GM21381 (cell line): ENCODE data around the gene ZNF787.
A peak's percentile ranks its signal among the peaks of the same experiment; 100 is the strongest.

ENCODE experiments used
- ATAC-seq: cut with Tn5 transposase; IDR thresholded peaks from one replicate; pipeline ENCODE4 v1.9.1; 2021; ENCODE audit warnings: mild to moderate bottlenecking, moderate library complexity; ENCODE audit not compliant: unreplicated experiment

The ZNF787 gene

DNA sequence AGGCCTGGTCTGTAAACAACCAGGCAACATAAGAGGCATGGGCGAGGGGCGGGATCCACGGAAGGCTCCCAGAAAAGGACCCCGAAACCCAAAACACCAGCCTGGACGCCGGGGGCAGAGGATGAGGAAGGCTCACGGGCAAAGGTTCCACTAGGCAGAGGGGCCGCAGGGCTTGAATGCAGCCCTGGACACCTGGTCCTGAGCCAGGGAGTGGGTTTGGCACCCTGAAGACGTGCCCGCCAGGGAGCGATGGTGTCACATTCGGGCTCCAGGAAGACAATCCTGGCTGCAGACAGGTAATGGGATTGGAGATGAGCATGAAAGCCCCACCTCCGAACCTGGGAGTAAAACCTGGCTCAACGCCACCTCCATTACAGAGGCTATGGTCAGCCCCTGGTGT, 31.8 kb downstream of the ZNF787 start:
- ATAC-seq: no peak

DNA sequence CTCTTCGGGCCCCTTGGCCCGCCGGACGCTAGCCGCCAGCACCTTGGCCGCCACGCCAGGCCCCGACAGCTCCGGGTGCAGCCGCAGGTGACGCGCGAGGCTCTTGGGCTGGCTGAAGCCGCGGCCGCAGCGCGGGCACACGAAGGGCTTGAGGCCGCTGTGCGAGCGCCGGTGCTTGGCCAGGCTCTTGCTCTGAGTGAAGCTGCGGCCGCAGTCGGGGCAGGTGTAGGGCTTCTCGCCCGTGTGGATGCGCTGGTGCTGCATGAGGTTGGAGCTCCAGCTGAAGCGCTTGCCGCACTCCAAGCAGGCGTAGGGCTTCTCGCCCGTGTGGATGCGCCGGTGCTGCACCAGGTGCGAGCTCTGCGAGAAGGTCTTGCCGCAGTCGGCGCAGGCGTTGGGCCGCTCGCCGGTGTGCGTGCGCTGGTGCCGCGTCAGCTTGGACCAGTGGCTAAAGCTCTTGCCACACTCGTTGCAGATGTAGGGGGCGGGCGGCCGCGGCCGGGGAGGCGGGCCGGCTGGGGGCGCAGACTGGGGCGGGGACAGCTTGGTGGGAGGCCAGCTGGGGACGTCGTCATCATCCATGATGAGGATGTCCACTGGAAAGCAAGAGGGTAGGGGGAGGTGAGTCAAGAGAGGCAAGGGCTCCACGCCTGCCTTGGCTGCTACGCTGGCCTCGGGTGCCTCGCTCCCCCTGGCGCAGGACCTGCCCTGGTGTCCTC, 32.4 kb downstream of the ZNF787 start:
- ATAC-seq: no peak

DNA sequence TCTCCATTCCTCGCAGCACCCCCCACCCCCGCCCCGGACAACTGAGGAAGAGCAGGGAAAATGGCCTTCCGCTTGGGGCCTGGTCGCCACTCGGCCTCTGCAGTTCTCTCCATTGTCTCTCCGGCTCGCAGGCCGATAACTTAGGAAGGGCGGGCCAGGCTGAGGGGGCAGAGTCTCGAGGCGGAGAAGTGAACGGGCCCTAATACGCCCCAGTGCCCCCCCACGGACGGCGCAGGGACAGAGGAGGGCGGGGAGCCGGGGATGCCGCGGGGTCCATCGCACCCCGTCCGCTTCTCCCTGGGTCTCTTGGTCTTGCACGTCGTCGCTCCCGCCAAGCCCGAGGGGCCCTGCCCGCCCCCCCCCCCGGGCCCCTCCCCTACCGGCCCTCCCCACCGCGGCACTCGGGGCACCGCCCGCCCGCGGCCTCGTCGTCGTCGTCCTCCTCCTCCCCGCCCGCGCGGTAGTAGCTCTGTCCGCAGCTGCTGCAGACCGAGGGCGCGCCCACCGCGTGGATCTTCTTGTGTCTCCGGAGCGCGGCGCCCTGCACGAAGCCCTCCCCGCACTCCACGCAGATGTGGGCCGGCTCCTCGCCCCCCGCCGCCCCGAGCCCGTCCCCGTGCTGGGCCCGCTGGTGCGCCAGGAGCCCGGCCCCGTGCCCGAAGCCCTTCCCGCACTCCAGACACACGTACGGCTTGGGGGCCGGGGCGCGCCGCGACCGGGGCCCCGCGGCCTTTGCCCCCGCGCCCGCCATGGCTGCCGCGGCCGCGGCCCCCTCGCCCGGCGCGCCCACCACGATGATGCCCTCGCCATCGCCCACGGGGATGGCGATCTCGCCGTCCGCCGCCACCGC, 33.2 kb downstream of the ZNF787 start:
- ATAC-seq: no peak

DNA sequence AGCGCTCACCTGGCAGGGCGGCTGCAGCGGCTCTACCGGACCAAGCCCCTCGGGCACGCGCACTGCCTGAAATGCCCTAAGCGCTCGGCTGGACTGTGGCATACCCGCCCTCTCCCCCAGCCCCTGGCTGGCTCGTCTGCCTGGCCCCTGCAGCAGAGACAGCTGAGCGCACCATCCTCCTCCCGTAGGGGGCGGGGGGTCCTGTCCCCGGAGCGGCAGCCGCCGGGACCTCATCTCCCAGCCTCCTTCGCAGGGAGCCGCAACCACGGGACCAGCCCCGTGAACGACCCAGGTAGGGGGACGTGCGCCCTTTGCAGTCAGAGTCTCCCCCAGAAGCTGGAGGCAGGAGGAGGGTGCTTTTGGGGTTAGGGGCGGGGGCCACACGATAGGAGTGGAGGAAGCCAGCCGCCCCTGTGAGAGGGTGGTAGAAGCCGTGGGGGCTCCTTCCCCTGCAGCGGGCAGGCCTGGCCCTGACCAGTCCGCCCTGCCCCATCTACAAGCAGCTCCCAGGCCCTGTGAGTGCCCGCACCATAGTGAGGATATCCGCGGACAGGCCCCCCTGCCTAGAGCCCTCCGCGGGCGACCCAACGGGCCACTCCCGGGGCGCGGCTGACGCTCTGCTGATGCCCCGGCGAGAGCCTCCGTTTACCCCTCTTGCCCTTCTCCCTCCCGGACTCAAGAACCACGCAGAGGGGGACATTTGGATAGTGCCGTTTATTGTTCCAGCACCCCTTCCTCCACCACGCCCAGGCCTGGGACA, 34.2 kb downstream of the ZNF787 start:
- no peak for ATAC-seq

DNA sequence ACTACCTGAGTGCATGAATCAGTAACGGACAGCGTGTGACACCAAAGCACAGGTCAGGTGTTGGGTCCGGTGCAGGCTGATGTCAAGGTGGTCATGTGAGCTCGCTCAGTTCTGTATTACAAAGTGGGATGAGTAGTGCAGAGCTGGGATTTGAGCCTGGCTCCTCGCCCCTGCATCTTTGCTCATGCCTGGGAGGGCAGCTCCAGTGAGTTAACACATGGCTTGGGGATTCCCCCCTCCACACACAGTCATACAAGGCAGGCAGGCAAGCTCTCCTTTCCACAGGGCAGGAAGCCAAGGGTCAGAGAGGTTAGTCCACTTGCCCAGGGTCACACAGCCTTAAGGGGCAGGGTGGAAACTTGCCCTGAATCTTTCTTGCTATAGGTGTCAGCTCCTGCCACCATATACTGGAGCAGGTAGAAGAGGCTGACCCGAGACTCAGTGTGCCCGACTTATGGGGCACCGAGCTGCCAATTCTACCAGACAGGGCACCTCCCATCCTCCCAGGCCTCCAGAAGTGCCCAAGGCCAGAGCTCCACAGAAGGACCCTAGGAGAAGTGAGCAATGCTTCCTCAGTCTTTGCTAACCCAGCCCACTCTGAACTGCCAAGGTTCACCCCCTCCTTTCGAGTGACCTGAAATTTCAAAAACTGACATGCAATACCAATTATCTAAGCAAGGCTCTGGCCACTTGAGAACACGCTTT, 35.4 kb downstream of the ZNF787 start:
- no peak for ATAC-seq

DNA sequence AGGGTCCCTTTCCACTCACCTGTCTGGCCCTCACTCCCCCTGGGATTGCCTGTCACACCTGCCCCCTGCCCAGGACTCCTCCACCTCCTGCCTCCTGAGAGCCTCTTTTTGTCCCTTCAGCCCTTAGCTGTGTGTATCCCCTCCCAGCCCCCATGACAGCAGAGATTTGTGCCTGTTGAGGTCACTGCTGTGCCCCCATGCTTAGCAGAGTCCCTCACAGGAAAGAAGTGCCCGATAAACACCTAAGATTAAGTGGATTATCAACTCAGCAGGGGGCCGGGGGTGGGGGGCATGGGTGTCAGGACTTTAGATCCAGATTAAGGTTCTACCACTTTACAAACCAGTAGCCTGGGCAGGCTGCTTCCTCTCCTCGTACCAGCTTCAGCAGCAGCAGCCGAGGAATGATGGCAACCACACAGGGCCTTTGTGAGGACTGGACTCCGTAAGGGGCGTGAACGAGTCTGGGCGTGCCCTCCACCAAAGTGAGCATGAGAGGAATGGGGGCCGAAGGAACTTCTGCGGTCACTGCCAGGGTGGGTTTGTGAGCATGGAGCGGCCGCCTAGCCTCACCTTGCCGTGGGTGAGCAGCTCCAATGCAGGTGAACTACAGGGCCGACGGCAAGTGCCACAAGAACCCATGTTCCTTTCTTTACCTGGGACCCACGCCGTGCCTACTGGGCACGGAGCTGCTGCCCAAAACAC, 36.1 kb downstream of the ZNF787 start:
- ATAC-seq: no peak

DNA sequence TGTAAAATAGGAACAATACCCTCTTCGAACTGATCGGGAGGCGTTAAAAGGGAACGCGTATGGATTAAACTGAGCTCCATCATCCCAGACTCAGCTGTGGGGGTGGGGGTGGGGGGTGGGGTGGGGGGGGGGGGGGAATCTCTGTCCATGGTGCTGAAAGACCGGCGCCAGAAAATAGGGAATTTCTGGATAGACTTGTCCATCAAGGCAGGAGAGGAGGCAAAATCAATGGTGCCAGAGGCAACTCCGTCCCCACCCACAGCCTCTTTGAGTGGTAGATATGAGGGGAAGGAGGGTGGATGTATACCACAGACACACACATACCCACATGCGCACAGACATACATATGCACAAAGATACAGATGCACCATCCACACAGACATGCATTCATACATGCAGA, 37.4 kb downstream of the ZNF787 start:
- ATAC-seq: no peak

DNA sequence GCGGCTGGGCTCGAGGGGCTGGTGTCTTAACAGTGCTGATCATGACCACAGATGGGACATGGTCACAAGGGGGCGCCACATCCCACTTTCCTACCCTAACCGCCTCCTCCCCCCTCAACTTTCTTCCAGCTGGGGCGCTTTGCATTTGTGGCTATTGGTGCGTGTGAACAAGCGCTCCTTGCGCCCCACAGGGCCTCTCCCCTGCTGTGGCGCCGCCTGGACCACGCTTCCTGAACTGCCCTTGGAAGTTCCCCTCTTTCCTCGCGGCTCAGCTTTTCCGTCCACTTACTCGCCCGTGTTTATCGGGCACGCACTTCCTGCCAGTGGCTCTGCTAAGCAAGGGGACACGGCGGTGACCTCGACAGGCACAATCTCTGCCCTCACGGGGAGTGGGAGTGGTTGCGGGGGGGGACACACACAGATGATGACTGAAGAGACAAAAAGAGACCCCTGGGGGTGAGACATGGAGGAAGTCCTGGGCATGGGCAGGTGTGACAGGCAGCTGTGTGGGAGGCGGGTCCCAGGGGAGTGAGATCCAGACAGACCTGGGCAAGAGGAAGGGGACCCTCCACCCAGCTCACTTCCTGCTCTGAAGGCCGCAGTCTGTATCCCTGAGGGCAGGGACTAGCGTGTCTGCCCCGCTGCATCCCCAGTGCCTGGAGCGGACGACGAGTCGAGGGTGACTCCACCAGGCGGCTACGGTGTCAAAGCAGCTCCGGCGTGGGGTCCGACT, 40.3 kb downstream of the ZNF787 start:
- ATAC-seq: peak; percentile 69

DNA sequence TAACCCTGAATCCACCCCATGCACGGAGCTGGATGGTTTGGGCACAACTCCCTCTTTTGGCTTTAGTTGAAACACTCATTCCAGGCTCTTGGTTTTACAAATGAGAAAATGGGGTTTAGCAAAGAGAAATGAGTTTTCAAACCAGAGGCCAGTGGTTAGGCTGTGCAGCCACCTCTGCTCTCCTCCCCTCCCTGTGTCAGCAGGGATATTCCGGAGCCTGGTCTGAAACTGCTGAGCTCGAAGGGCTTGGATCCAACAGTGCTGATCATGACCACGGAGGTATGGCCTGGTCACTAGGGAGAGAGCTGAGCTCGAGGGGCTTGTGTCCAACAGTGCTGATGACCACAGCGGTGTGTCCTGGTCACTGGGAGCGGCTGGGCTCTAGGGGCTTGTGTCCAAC, 41.5 kb downstream of the ZNF787 start:
- no peak for ATAC-seq

DNA sequence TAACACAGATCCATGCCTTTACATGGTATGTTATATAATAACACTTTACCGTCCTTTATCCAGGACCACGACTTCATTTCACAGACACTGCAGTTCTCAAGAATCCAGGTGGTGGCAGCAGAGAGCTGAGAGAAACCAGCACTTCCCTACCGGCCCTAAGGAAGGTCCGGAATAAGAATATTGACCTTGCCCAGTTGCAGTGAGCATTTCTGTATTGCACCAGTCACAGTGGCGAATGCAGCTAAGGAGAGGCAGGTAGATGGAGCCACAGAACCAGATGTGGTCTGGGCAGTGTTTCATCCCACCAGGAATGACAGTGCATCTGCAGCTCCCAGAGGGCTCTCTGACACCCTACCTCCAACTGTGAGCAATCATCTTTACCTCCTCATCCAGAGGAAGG, 44.6 kb downstream of the ZNF787 start:
- ATAC-seq: no peak

DNA sequence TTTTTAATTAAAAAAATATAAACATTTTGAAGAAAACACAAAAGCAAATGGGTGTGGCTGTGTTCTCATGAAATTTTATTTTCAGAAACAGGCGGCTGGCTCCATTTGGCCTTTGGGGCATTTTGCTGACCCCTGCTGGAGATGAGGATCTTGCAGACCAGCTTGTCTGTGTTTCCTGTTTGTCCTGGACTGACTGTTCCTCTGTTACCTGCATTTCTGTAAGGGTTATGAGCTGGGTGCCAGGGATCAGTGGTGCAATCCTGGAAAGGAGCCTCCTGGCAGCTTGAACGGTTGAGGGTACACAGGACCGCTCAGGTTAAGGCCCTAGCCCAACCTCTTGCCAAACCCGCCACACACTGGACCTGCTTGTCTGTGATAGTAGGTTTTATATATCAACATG, 49.9 kb downstream of the ZNF787 start:
- no peak for ATAC-seq

DNA sequence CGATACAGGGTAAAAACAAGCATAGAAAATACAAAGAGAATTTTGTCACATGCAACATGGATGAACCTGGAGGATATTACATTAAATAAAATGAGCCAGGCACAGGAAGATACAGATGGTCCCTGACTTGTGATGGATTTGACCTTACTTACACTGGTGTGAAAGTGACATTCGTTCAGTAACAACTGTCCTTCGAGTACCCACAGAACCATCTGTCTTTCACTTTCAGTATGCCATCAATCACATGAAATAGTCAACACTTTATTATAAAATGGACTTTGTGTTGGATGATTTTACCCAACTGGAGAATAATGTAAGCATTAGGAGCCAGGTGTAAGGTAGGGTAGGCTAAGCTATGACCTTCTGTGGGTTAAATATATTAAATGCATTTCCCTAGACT, 51.5 kb downstream of the ZNF787 start:
- ATAC-seq: no peak

DNA sequence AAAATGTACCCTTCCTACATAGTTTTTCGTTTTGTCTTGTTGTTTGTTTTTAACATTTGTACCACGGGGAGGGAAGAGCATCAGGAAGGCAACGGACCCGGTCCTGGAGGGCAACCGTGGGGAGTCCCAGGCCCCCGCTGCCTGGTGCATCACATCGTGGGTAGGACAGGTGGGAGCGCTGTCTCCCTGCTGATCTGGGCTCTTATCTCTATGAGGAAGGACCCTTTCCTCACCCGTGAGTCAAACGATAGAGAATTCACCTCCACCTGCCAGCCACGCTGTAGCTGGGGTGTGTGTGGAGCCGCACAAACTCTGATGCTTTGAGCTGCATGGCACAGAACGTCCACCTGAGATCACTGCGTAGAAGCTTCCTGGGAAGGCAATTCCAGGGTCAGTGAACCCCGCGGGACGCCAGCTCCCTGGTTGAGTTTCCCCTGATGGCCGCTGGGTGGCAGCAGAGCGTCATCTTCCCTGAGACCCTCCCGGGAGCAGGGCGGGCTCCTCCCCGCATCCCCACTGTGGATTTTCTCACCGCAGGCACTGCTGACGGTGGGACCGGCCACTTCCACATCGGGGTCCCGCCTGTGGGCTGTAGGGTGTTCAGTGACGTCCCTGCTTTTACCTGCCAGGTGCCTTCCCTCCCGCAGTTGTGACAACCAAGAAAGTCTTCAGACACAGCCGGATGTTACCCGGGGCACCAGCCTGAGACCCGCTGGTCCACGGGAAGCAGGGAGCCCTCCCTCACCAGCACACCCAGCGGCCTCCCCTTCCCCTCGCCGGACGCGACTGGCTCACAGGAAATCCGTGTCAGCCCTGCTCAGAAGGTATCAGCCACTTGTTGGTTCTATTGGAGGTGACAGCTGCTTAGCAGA, 54.7 kb downstream of the ZNF787 start:
- no peak for ATAC-seq

DNA sequence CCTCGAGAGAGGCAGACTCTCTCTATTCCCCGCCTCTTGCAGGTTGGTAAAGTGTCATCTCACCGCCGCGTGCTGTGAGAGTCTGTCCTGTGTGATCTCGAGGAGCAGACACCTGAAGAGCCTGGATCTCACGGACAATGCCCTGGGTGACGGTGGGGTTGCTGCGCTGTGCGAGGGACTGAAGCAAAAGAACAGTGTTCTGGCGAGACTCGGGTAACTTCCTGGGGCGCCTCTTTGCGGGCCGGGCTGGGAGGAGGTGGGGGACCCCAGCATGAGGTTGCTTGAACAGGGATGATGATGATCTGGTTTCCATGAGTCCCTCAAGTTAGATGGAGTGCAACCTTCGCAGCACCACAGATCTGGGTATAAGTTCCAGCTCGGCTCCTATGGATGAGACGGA, 67.5 kb downstream of the ZNF787 start:
- ATAC-seq: no peak
